ENCODE measurements around the gene CCR4. TPM values are rescaled to one million over a fixed set of nuclear protein-coding genes. Genes with fewer than 3 reads are reported as not detected.

The CCR4 gene
- total RNA-seq, 1 experiment from 2014 or later, result not detected

DNA sequence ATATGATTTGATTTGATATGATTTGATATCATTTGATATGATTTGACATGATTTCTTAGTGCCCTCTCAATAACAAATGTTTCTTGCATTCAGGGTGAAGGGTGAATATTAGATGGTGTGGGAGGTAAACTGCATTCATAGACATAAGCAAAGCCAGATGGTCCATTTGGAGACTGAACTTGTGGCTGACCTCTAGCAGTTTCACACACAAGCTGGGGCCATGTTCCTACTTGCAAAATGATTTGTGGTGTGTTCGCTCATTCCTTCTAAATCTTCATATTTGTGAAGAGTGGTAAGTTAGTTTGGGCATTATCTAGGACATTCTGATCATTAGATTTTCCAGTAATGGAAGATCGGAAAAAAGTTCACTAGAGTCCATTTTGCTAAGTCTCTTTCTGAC is 40.5 kb upstream of the CCR4 start:
- H3K27me3 Mint-ChIP-seq (ENCODE audit: unreplicated experiment), result no peaks in the 10 kb centered on the region
- H3K27ac Mint-ChIP-seq (ENCODE audit: unreplicated experiment), result no peak overlapping the region
- no peaks in the 10 kb centered on the region for H3K36me3 Mint-ChIP-seq (ENCODE audit: insufficient read depth, unreplicated experiment)
- CTCF ChIA-PET, result no interaction called here
- no peak for DNase-seq
- H3K4me3 Mint-ChIP-seq (ENCODE audit: low read depth, unreplicated experiment), result no peak overlapping the region
- intact Hi-C loops (cut with micrococcal nuclease; ENCODE audit: unreplicated experiment), result no loop called here
- BruUV-seq (replicated peaks), result no TSS peak
- H3K4me1 Mint-ChIP-seq (ENCODE audit: low read depth, unreplicated experiment), result no peaks in the 10 kb centered on the region
- H3K9me3 Mint-ChIP-seq (ENCODE audit: low read depth, unreplicated experiment), result no peaks in the 10 kb centered on the region
- TF ChIP-seq, protein P1, sequence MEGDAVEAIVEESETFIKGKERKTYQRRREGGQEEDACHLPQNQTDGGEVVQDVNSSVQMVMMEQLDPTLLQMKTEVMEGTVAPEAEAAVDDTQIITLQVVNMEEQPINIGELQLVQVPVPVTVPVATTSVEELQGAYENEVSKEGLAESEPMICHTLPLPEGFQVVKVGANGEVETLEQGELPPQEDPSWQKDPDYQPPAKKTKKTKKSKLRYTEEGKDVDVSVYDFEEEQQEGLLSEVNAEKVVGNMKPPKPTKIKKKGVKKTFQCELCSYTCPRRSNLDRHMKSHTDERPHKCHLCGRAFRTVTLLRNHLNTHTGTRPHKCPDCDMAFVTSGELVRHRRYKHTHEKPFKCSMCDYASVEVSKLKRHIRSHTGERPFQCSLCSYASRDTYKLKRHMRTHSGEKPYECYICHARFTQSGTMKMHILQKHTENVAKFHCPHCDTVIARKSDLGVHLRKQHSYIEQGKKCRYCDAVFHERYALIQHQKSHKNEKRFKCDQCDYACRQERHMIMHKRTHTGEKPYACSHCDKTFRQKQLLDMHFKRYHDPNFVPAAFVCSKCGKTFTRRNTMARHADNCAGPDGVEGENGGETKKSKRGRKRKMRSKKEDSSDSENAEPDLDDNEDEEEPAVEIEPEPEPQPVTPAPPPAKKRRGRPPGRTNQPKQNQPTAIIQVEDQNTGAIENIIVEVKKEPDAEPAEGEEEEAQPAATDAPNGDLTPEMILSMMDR (IDR thresholded peaks at IDR 0.05; ENCODE audit: unreplicated experiment), result no peak

DNA sequence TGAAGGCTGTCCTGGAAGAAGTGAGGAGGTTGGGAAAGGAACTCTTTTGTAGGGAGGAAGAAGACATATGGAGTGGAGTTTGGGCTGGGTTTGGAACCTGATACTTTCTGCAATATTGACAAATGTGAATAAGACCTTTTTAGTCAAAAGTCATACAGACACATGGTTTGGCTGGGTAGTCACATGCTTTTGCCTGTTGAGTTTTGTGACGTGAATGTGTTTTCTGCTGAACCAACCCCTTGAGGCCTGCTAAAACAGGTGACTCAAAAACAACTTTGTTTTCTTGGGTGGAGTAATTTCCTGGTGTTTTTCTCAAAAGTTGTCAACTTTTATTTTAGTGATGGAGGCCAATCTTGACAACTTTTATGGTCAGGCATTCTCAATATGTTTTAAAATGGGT is 39.4 kb upstream of the CCR4 start:
- Mint-ChIP-seq H3K9me3 (ENCODE audit: low read depth, unreplicated experiment) (no peaks in the 10 kb centered on the region), H3K36me3 (ENCODE audit: insufficient read depth, unreplicated experiment) (no peaks in the 10 kb centered on the region), H3K4me3 (ENCODE audit: low read depth, unreplicated experiment) (no peak overlapping the region), H3K4me1 (ENCODE audit: low read depth, unreplicated experiment) (no peaks in the 10 kb centered on the region), H3K27ac (ENCODE audit: unreplicated experiment) (no peak overlapping the region), H3K27me3 (ENCODE audit: unreplicated experiment) (peaks cover 5% of the 10 kb centered on the region)
- CTCF ChIA-PET, result no interaction called here
- intact Hi-C loops (cut with micrococcal nuclease; ENCODE audit: unreplicated experiment), result no loop called here
- DNase-seq, result no peak
- TF ChIP-seq, protein P1 (IDR thresholded peaks at IDR 0.05; ENCODE audit: unreplicated experiment), result no peak
- no TSS peak for BruUV-seq (replicated peaks)

DNA sequence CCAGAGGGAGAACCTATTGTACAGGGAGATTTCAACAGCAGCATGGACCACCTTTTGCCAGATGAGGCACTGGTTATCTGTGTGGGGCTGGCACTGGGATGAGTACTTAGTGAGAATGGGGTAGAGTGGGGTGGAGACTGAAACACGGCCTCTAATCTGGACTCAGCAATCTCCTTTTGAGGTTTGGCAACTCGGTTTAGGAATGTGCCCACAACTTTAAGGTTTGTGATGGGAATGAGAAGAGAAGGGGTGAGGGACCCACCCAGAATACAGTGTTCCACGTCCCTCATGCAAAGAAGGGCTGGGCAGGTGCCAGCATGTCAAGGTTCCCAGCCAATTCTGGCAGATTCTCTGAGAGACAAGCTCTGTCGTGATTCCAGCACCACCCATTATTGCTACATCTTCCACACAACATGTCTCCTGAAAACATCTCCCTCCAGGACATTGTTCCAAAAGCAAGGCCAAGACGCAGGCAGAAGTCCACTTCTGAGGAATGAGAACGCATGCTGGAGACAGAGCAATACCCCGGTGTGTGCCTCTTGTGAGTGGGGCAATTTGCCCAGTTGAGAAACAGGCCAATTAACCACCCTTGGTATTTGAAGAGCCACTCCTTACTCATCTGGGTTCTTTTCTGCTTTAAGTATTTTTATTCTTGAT is 37.5 kb upstream of the CCR4 start:
- CTCF ChIA-PET, result no interaction called here
- BruUV-seq (replicated peaks), result no TSS peak
- H3K4me3 Mint-ChIP-seq (ENCODE audit: low read depth, unreplicated experiment), result no peak overlapping the region
- DNase-seq, result no peak
- H3K4me1 Mint-ChIP-seq (ENCODE audit: low read depth, unreplicated experiment), result no peaks in the 10 kb centered on the region
- intact Hi-C loops (cut with micrococcal nuclease; ENCODE audit: unreplicated experiment), result no loop called here
- TF ChIP-seq, protein P1 (IDR thresholded peaks at IDR 0.05; ENCODE audit: unreplicated experiment), result no peak
- H3K9me3 Mint-ChIP-seq (ENCODE audit: low read depth, unreplicated experiment), result no peaks in the 10 kb centered on the region
- H3K27ac Mint-ChIP-seq (ENCODE audit: unreplicated experiment), result no peak overlapping the region
- no peaks in the 10 kb centered on the region for H3K36me3 Mint-ChIP-seq (ENCODE audit: insufficient read depth, unreplicated experiment)
- H3K27me3 Mint-ChIP-seq (ENCODE audit: unreplicated experiment), result peaks cover 8% of the 10 kb centered on the region

DNA sequence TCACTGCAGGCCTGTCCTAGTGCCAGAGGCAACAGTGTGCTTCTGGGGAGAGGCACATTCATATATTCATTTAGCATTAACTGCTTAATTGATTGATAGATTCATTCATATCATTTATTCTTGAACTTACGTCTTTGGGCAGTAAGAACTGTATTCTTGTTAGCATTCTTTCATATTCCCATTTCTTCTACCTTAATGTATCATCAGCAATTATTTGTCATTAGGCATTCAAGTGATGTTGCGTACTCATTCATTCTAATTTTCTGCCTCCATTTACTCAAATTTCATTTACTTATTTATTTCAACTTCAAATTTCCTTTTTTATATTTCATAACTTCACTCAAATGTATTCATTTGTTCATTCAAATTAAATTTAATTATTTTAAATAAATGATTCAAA is 31.5 kb upstream of the CCR4 start:
- H3K4me1 Mint-ChIP-seq (ENCODE audit: low read depth, unreplicated experiment), result no peaks in the 10 kb centered on the region
- no peaks in the 10 kb centered on the region for H3K36me3 Mint-ChIP-seq (ENCODE audit: insufficient read depth, unreplicated experiment)
- DNase-seq, result no peak
- no TSS peak for BruUV-seq (replicated peaks)
- TF ChIP-seq, protein P1 (IDR thresholded peaks at IDR 0.05; ENCODE audit: unreplicated experiment), result no peak
- no peak overlapping the region for H3K27ac Mint-ChIP-seq (ENCODE audit: unreplicated experiment)
- CTCF ChIA-PET, result no interaction called here
- H3K4me3 Mint-ChIP-seq (ENCODE audit: low read depth, unreplicated experiment), result no peak overlapping the region
- no peaks in the 10 kb centered on the region for H3K9me3 Mint-ChIP-seq (ENCODE audit: low read depth, unreplicated experiment)
- intact Hi-C loops (cut with micrococcal nuclease; ENCODE audit: unreplicated experiment), result no loop called here
- H3K27me3 Mint-ChIP-seq (ENCODE audit: unreplicated experiment), result peaks cover 21% of the 10 kb centered on the region

All from Calu3 (cell line).